Coronary artery (tissue), 2 donors: ENCODE data around the gene ST3GAL3.

ENCODE experiments used
- DNase-seq: peaks from one replicate; pipeline ENCODE4 v3.0.0-alpha.2; 2017; ENCODE audit warnings: low spot score
- H3K27ac ChIP-seq, 2 donors: fragments of 200-600 bp; sonication (generic); one replicate each; pipeline ENCODE4 v1.5.1; 2016 to 2019
- H3K4me3 ChIP-seq: fragments of 200-600 bp; sonication (generic); 2 replicates; pipeline ENCODE4 v1.5.1; 2016; ENCODE audit warnings: mild to moderate bottlenecking, moderate library complexity
- CTCF ChIP-seq: fragments of 200-600 bp; sonication (generic); IDR thresholded peaks from one replicate; pipeline ENCODE4 v1.5.1; 2019; ENCODE audit warnings: antibody characterized with exemption

Gene ST3GAL3

DNA sequence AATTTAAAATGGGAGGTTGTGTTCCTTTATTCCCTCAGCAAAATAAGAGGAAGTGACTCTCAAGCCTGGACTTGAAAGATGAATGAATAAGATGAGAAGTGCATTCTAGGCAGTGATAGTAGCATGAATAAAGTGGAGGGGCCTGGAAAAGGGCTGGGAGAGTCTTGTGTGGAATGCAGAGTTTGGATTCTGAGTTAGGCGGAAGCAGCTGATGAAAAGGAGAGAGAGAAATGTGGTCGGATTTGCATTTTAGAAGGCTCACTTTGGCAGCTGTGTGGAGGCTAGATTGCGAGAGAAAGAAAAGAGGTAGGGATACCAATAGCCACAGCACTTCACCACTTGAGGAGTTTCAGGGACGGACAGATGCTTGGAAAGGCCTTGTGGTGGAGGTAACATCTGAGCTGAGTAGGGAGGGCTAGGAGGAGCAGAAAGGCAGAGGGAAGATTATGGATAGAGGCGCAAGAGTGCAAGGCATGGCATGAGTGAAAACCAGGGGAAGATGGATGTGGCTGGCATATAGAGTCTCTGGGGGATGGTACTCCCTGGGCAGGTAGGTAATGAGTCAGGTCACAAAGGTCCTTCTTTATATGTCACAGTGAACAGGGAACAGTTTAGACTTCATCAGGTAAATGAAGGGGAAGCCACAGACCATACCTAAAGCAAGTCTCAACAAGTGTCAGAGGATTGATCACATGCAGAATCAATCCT lies 59.6 kb downstream of the ST3GAL3 start:
- Histone ChIP-seq H3K27ac (no peak overlapping the region), H3K4me3 (no peak overlapping the region)
- no peak for TF ChIP-seq CTCF
- DNase-seq = no peak

- Histone ChIP-seq H3K4me3 (no peak overlapping the region), H3K27ac (no peak overlapping the region)
- TF ChIP-seq CTCF = no peak
- no peak for DNase-seq
Observed at GRCh38 chr1:43768168-43768567, 60.8 kb downstream of the ST3GAL3 start.

GRCh38 chr1:43769350-43769908 lies 62.1 kb downstream of the ST3GAL3 start:
- Histone ChIP-seq H3K4me3 (no peak overlapping the region), H3K27ac (no peak overlapping the region)
- no peak for TF ChIP-seq CTCF
- DNase-seq = no peak

DNA sequence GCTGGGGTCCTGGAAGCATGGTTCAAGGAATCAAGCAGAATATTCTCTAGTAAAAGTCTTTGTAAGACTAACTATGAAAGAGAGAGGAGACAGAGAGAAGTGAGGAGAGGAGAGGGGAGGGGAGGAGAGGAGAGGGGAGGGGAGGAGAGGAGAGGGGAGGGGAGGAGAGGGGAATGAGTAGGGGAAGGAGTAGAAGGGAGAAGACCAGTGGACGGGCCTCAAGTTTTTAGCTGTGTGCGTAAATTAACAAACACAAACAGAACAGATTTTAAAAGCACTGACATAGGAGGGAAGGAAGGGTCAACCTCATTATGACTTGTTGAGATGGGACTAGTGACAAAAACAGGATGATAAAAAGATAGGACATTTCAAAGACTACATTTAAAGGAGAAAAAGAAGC lies 62.8 kb downstream of the ST3GAL3 start:
- DNase-seq = no peak

DNA sequence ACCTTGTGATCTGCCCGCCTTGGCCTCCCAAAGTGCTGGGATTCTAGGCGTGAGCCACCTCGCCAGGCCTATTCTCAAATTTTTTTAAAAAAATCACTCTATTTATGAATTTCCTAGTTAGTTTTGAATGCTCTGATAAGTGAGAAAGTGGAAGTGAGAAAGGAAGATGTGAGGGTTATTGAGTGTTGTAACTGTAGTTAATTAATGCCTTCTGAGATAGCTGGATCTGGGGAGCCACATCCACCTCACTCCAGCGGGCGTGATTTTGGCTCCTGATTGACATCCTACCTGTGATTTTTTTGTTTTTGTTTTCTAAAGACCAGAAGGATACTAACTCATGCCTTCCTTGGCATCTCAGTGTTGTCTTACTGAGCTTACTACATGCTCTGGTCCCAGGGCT lies 65.6 kb downstream of the ST3GAL3 start:
- Histone ChIP-seq H3K4me3 (no peak overlapping the region), H3K27ac (no peak overlapping the region)
- no peak for TF ChIP-seq CTCF
- no peak for DNase-seq

More for the DNA sequence above, 62.8 kb downstream of the ST3GAL3 start:
- TF ChIP-seq CTCF = no peak
- H3K4me3 ChIP-seq = no peak overlapping the region
- H3K27ac ChIP-seq = no peak overlapping the region

DNA sequence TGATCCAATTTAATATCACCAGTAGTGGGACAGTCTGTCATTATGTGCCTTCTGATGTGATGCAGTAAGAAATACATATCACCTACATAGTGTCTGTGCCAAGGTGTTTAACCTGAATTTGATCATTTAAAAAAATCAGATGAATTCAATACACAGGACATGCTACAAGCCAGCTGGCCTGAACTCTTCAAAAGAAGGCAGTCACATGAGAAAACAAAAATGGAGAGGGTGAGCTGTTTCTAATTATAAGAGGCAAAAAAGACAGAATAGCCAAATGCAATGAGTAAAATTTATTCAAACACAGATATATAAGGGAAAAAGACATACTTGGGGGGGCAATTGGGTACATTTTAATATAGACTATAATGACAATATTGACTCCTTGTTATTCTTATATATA lies 66.5 kb downstream of the ST3GAL3 start:
- H3K4me3 ChIP-seq = no peak overlapping the region
- no peak overlapping the region for H3K27ac ChIP-seq
- DNase-seq = no peak
- TF ChIP-seq CTCF = no peak

- no peak overlapping the region for H3K4me3 ChIP-seq
- H3K27ac ChIP-seq = no peak overlapping the region
Observed at GRCh38 chr1:43774359-43774758, 67.0 kb downstream of the ST3GAL3 start.

More at GRCh38 chr1:43774359-43774758, 67.0 kb downstream of the ST3GAL3 start:
- TF ChIP-seq CTCF = no peak
- DNase-seq = no peak
